Prostate gland (tissue), 2 donors: ENCODE data around the gene CHST15.

Experiments
- POLR2AphosphoS5 ChIP-seq: sonication (generic); formaldehyde crosslinking; IDR thresholded peaks from one replicate; pipeline ENCODE4 v1.6.1; 2017; ENCODE audit warnings: antibody characterized with exemption
- TF ChIP-seq, protein P1 (sequence below), 4 experiments: fragments of 200-600 bp in 2 of 4; fragments of 450-650 bp in 2 of 4; sonication (generic) in 2 of 4; IDR thresholded peaks; 1 replicate in 3 of 4; 2 replicates in 1 of 4; pipeline ENCODE4 v1.5.1; 2016 to 2019; ENCODE audit warnings: antibody characterized with exemption in 4 of 4, mild to moderate bottlenecking in 2 of 4, moderate library complexity in 2 of 4

DNA sequence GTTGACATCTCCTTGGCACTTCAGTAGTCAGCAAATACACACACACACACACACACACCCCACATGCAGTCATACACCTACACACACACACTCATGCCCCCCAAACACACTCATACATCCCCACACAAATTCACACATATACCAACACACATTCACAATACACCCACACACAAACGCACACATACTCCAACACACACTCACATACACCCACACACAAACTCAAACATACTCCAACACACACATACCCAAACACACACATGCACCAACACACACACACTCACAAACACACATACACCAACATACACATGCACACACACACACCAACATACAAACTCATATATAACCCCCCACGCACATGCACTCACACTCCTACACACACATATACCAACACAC, 31.4 kb upstream of the CHST15 start:
- TF ChIP-seq, protein P1, sequence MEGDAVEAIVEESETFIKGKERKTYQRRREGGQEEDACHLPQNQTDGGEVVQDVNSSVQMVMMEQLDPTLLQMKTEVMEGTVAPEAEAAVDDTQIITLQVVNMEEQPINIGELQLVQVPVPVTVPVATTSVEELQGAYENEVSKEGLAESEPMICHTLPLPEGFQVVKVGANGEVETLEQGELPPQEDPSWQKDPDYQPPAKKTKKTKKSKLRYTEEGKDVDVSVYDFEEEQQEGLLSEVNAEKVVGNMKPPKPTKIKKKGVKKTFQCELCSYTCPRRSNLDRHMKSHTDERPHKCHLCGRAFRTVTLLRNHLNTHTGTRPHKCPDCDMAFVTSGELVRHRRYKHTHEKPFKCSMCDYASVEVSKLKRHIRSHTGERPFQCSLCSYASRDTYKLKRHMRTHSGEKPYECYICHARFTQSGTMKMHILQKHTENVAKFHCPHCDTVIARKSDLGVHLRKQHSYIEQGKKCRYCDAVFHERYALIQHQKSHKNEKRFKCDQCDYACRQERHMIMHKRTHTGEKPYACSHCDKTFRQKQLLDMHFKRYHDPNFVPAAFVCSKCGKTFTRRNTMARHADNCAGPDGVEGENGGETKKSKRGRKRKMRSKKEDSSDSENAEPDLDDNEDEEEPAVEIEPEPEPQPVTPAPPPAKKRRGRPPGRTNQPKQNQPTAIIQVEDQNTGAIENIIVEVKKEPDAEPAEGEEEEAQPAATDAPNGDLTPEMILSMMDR (IDR thresholded peaks at IDR 0.05): no peak
- no peak for TF ChIP-seq POLR2AphosphoS5
